Fibroblast of lung (primary cell): ENCODE results near the gene SLC23A2.

Experiments
- EZH2 ChIP-seq: IDR thresholded peaks from 2 replicates; pipeline ENCODE4 v1.5.1; 2012; ENCODE audit warnings: low read length, control low read depth, mild to moderate bottlenecking; ENCODE audit errors: missing control alignments
- TF ChIP-seq, protein P1 (sequence below), 2 donors: IDR thresholded peaks in 1 of 2; conservative IDR thresholded peaks in 1 of 2; 1 replicate in 1 of 2; 2 replicates in 1 of 2; pipeline ENCODE4 v1.5.1; 2011 to 2012; ENCODE audit warnings: low read length in 2 of 2, control low read depth in 1 of 2, inconsistent platforms in 1 of 2, low read depth in 1 of 2, mild to moderate bottlenecking in 1 of 2

DNA sequence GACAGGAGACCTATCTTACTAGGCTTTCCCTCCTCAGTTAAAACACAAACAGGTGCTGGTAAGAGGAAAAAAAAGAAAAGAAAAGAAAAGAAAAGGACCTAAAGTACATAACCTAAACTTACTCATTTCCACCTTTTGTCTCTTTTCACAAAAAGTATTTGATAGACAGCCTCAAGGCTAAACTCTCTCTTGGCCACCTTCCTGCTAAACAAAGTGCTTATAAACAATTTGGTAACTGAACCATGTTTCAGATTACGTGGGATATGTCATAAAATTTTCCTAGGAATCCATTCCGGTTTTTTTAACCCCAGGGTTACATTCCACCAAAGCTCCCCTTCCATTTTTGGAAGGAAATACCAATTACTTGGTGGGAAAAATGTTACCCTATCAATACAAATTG is 170.6 kb downstream of the SLC23A2 start:
- TF ChIP-seq, protein P1, sequence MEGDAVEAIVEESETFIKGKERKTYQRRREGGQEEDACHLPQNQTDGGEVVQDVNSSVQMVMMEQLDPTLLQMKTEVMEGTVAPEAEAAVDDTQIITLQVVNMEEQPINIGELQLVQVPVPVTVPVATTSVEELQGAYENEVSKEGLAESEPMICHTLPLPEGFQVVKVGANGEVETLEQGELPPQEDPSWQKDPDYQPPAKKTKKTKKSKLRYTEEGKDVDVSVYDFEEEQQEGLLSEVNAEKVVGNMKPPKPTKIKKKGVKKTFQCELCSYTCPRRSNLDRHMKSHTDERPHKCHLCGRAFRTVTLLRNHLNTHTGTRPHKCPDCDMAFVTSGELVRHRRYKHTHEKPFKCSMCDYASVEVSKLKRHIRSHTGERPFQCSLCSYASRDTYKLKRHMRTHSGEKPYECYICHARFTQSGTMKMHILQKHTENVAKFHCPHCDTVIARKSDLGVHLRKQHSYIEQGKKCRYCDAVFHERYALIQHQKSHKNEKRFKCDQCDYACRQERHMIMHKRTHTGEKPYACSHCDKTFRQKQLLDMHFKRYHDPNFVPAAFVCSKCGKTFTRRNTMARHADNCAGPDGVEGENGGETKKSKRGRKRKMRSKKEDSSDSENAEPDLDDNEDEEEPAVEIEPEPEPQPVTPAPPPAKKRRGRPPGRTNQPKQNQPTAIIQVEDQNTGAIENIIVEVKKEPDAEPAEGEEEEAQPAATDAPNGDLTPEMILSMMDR (conservative IDR thresholded peaks at IDR 0.05 in 1 of 2, IDR thresholded peaks at IDR 0.05 in 1 of 2; ENCODE audit: low read depth in 1 of 2, low read length in 2 of 2), result no peak
- TF ChIP-seq EZH2, result no peak
